ENCODE data around the gene NCOA4. TPM values are rescaled to one million over a fixed set of nuclear protein-coding genes. Genes with fewer than 3 reads are reported as not detected.

Gene NCOA4
- total RNA-seq, 1 donor from 2014 or later = 94.9 TPM

GRCh38 chr10:46029461-46030030 lies 877 bp downstream of the NCOA4 start:
- DNase-seq (no peak), ATAC-seq (ENCODE audit: low read depth) (no peak)
- Mint-ChIP-seq H3K4me3 (peak overlapping the region; percentile 95), H3K27ac (peak overlapping the region; percentile 89), H3K27me3 (no peaks in the 10 kb centered on the region), H3K36me3 (ENCODE audit: low read depth) (peaks cover 11% of the 10 kb centered on the region), H3K4me1 (peaks cover 54% of the 10 kb centered on the region), H3K9me3 (no peaks in the 10 kb centered on the region)
- CTCF ChIA-PET = interaction anchor here (1.2 to 2.4 kb wide), 3 partner anchors 9 to 46 kb away, joined by 3 to 8 read pairs (median 3); no protein-coding TSS in a partner anchor
- TF ChIP-seq, protein P1, sequence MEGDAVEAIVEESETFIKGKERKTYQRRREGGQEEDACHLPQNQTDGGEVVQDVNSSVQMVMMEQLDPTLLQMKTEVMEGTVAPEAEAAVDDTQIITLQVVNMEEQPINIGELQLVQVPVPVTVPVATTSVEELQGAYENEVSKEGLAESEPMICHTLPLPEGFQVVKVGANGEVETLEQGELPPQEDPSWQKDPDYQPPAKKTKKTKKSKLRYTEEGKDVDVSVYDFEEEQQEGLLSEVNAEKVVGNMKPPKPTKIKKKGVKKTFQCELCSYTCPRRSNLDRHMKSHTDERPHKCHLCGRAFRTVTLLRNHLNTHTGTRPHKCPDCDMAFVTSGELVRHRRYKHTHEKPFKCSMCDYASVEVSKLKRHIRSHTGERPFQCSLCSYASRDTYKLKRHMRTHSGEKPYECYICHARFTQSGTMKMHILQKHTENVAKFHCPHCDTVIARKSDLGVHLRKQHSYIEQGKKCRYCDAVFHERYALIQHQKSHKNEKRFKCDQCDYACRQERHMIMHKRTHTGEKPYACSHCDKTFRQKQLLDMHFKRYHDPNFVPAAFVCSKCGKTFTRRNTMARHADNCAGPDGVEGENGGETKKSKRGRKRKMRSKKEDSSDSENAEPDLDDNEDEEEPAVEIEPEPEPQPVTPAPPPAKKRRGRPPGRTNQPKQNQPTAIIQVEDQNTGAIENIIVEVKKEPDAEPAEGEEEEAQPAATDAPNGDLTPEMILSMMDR (IDR thresholded peaks at IDR 0.05) = no peak
- POLR2A ChIA-PET = interaction anchor here (0.9 to 1.0 kb wide), 2 partner anchors 15 to 780 kb away, joined by 3 to 9 read pairs; no protein-coding TSS in a partner anchor
- intact Hi-C loops (cut with micrococcal nuclease) = loop anchor here (1.0 to 10.0 kb wide), 8 partner anchors 9 to 1062 kb away; partner anchors contain the start of genes ALOX5, ANTXRL, TIMM23 and ZNF22

DNA sequence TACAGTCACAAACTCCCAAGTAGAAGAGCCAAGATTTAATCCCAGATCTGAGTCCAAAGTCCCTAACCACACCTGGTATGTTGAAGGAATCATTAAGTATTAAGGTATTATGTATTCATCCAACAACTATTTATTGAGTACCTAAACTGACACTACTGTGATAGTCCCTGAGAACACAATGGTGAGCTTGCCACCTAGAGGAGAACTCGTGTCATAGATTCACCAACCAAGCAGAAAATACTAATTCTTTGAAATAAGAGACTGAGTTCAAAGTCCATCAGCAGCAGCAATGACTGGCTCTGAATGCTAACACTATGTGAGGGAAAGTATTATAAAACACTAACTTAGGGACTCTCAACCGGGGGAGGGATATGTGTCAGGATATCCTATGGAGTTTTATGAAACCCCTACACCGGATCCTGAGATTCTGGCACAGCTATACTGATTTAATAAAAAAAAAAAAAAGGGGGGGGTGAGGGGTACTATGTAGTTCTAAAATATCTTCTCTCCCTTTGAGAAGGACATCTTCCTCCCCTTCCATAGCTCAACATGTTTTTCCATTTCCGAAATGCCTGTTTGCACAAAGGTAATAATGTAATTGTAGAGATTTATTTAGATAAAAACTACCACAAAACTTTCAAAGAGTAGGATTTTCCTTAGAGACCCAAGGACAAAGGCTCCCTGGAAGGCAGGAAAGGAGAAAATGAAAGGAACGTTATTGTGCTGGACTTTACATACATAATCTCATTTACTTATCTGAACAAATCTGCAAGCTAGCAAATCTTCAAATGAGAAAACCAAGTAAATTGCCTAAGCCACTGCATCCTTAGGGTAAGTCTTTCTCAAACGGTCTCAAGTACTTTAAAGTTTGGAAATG lies 1.6 kb downstream of the NCOA4 start:
- Mint-ChIP-seq H3K27ac (peak overlapping the region; percentile 46), H3K27me3 (no peaks in the 10 kb centered on the region), H3K9me3 (no peaks in the 10 kb centered on the region), H3K36me3 (ENCODE audit: low read depth) (peaks cover 11% of the 10 kb centered on the region), H3K4me3 (peak overlapping the region; percentile 95), H3K4me1 (peaks cover 60% of the 10 kb centered on the region)
- DNase-seq = no peak
- TF ChIP-seq, protein P1 (IDR thresholded peaks at IDR 0.05) = no peak
- intact Hi-C loops (cut with micrococcal nuclease) = loop anchor here (1.0 to 10.0 kb wide), 5 partner anchors 47 to 1062 kb away; partner anchors contain the start of gene ALOX5
- ChIA-PET CTCF (interaction anchor here (0.8 to 2.4 kb wide), 5 partner anchors 9 to 794 kb away, joined by 3 to 8 read pairs (median 3); no protein-coding TSS in a partner anchor), POLR2A (interaction anchor here (1.0 kb wide), 1 partner anchor 779 kb away, joined by 9 read pairs; no protein-coding TSS in a partner anchor)
- peak; percentile 22 for ATAC-seq (ENCODE audit: low read depth)

GRCh38 chr10:46026106-46026505 lies 4.3 kb downstream of the NCOA4 start:
- Mint-ChIP-seq H3K9me3 (no peaks in the 10 kb centered on the region), H3K4me3 (no peak overlapping the region), H3K27me3 (no peaks in the 10 kb centered on the region), H3K27ac (no peak overlapping the region), H3K36me3 (ENCODE audit: low read depth) (peaks cover 11% of the 10 kb centered on the region), H3K4me1 (peaks cover 77% of the 10 kb centered on the region)
- ChIA-PET POLR2A (no interaction called here), CTCF (no interaction called here)
- intact Hi-C loops (cut with micrococcal nuclease) = loop anchor here (5.0 to 10.0 kb wide), 2 partner anchors 651 to 1059 kb away; partner anchors contain the start of gene ALOX5
- DNase-seq (no peak), ATAC-seq (ENCODE audit: low read depth) (no peak)
- TF ChIP-seq, protein P1 (IDR thresholded peaks at IDR 0.05) = no peak

DNA sequence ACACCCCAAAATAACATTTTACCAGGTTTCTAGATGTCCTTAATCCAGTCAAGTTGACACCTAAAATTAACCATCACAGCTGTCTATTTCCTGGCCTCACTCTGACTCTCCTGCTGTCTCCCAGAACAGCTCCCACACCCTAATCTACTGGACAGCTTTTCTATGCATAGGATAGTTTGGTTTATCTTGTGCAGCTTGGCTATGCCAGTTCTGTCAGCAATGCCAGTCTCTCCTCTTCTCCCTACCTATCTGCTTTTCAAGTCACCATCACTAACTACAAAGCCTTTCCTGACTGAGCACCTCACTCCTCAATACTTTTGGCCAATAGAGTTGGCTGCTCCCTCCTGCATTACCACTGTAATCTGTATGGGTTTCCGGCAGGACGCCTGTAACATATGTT lies 5.0 kb downstream of the NCOA4 start:
- H3K27ac Mint-ChIP-seq = peak overlapping the region; percentile 0
- H3K4me1 Mint-ChIP-seq = peaks cover 78% of the 10 kb centered on the region
- TF ChIP-seq, protein P1 (IDR thresholded peaks at IDR 0.05) = no peak
- peaks cover 10% of the 10 kb centered on the region for H3K36me3 Mint-ChIP-seq (ENCODE audit: low read depth)
- ChIA-PET CTCF (no interaction called here), POLR2A (no interaction called here)
- ATAC-seq (ENCODE audit: low read depth) (no peak), DNase-seq (no peak)
- intact Hi-C loops (cut with micrococcal nuclease) = loop anchor here (5.0 to 10.0 kb wide), 2 partner anchors 651 to 1058 kb away; partner anchors contain the start of gene ALOX5
- H3K9me3 Mint-ChIP-seq = no peaks in the 10 kb centered on the region
- H3K27me3 Mint-ChIP-seq = no peaks in the 10 kb centered on the region
- H3K4me3 Mint-ChIP-seq = no peak overlapping the region

GRCh38 chr10:46024948-46025347 lies 5.5 kb downstream of the NCOA4 start:
- CTCF ChIA-PET = no interaction called here
- intact Hi-C loops (cut with micrococcal nuclease) = loop anchor here (5.0 to 10.0 kb wide), 3 partner anchors 563 to 1058 kb away; partner anchors contain the start of gene ALOX5
- no peaks in the 10 kb centered on the region for H3K27me3 Mint-ChIP-seq
- TF ChIP-seq, protein P1 (IDR thresholded peaks at IDR 0.05) = no peak
- DNase-seq (no peak), ATAC-seq (ENCODE audit: low read depth) (no peak)
- no peaks in the 10 kb centered on the region for H3K9me3 Mint-ChIP-seq
- POLR2A ChIA-PET = no interaction called here
- H3K4me3 Mint-ChIP-seq = no peak overlapping the region
- H3K36me3 Mint-ChIP-seq (ENCODE audit: low read depth) = peaks cover 6% of the 10 kb centered on the region
- no peak overlapping the region for H3K27ac Mint-ChIP-seq
- peaks cover 81% of the 10 kb centered on the region for H3K4me1 Mint-ChIP-seq
